Thymus (tissue), 11 donors: ENCODE data around the gene PHYKPL. TPM values are rescaled to one million over a fixed set of nuclear protein-coding genes. Genes with fewer than 3 reads are reported as not detected.
"Not testable (repeated sequence)": the region's sequence is repeated elsewhere in the genome, so short reads cannot be mapped to it uniquely, and the experiment has no call there.

ENCODE experiments used
- DNase-seq, 9 donors: peaks; one replicate each; pipeline ENCODE4 v3.0.0-alpha.2; 2013; ENCODE audit warnings: low spot score in 9 of 9, low read depth in 6 of 9, missing footprints in 1 of 9
- H3K27ac ChIP-seq, 2 donors: one replicate each; pipeline ENCODE4 v1.5.1; 2013; ENCODE audit warnings: control low read depth in 1 of 2, low read depth in 1 of 2, low read length in 1 of 2, mild to moderate bottlenecking in 1 of 2, moderate library complexity in 1 of 2
- H3K27me3 ChIP-seq, 2 donors: one replicate each; pipeline ENCODE4 v1.5.1; 2013; ENCODE audit warnings: low read length in 1 of 2; ENCODE audit not compliant: control insufficient read depth in 2 of 2, insufficient read depth in 1 of 2
- H3K36me3 ChIP-seq, 2 donors: one replicate each; pipeline ENCODE4 v1.5.1; 2013; ENCODE audit warnings: low read length in 1 of 2, mild to moderate bottlenecking in 1 of 2, moderate library complexity in 1 of 2; ENCODE audit not compliant: control insufficient read depth in 2 of 2, insufficient read depth in 2 of 2
- H3K4me1 ChIP-seq, 2 donors: one replicate each; pipeline ENCODE4 v1.5.1; 2013; ENCODE audit warnings: low read length in 2 of 2; ENCODE audit not compliant: control insufficient read depth in 2 of 2, insufficient read depth in 2 of 2
- H3K4me3 ChIP-seq, 2 donors: one replicate each; pipeline ENCODE4 v1.5.1; 2013; ENCODE audit warnings: low read length in 2 of 2, control low read depth in 1 of 2, mild to moderate bottlenecking in 1 of 2
- H3K9me3 ChIP-seq, 2 donors: one replicate each; pipeline ENCODE4 v1.5.1; 2013; ENCODE audit warnings: low read length in 1 of 2, mild to moderate bottlenecking in 1 of 2; ENCODE audit not compliant: control insufficient read depth in 2 of 2, insufficient read depth in 1 of 2
- WGBS: extraction: QIAGEN DNeasy Blood & Tissue Kit; methylation state at CpG from one replicate; pipeline ENCODE4 v1.1.7; 2013; 5-methylcytosine and 5-hydroxymethylcytosine counted together
- polyA plus RNA-seq: library from polyadenylated mRNA; stranded (reverse); fragments of 200-250 nt; gene quantifications from one replicate; pipeline ENCODE4 v1.2.3, GENCODE V29; 2013
- total RNA-seq: library from RNA; stranded (reverse); fragments of 120-200 nt; gene quantifications from one replicate; pipeline ENCODE4 v1.2.4, GENCODE V29; 2013
- donor health status: healthy.

Gene PHYKPL
- total and polyA plus RNA-seq, 2 donors: 33.5 to 116 TPM

DNA sequence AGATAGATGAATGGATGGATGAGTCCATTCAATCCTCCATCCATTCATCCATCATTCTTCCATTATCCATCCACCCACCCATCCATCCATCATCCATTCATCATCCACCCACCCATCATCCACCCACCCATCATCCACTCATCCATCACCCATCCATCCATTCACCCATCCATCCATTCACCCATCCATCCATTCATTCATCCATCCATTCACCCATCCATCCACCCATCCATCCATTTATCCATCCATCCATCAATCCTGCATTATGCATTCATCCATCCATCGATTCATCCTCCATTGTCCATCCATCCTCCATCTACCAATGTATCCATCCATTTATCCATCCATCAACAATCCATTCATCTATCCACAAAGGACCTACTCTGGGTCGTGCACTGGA, 12.8 kb upstream of the PHYKPL start:
- 98% methylated on average over 2 of the region's 2 CpGs for WGBS
- Histone ChIP-seq H3K4me1 (peaks cover 10 to 24% of the 10 kb centered on the region in 2 donors), H3K4me3 (no peak overlapping the region), H3K9me3 (no peaks in the 10 kb centered on the region), H3K27ac (no peak overlapping the region), H3K27me3 (no peaks in the 10 kb centered on the region), H3K36me3 (no peaks in the 10 kb centered on the region)
- no peak for DNase-seq

DNA sequence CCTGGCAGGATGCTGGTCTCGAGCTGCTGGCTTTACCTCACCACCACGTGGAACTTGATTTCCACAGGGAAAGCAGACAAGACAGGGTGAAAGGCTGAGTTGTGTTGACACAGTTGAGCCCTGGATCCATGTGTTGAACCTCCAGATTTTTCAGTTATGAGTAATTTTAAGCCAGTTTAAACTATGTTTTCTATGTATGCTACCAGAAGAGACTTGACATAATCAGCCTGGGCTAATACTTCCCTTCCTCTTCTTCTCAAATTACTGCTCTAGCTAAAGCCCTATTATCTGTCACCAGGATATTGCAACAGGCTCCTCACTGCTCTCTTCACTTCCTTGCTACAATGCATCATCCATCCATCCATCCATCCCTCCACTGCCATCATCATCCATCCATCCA, 12.0 kb upstream of the PHYKPL start:
- Histone ChIP-seq H3K27me3 (no peaks in the 10 kb centered on the region), H3K4me1 (peaks cover 14 to 28% of the 10 kb centered on the region in 2 donors), H3K36me3 (no peaks in the 10 kb centered on the region), H3K4me3 (no peak overlapping the region), H3K9me3 (no peaks in the 10 kb centered on the region), H3K27ac (no peak overlapping the region)
- 97% methylated on average over 2 of the region's 2 CpGs for WGBS
- no peak for DNase-seq

DNA sequence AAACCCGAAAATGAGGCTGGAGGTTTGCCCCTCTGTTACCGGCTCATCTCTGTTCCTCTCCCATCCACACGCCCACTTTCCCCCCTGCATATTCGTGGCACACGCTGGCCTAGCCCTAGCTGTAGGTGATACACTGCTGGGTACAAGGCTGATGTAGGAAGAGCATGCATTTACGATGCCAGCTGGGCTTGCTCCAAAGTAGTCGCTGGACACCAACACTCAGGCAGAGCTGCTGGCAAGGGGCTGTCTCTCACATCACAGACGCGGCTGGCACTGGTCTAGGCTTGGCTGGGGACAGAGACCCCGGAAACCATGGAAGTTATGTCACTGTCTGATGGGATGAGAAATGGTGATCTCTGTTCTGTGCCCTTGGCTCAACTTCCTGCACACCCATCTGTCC, 9.8 kb upstream of the PHYKPL start:
- Histone ChIP-seq H3K27ac (no peak overlapping the region), H3K4me3 (no peak overlapping the region), H3K36me3 (no peaks in the 10 kb centered on the region), H3K27me3 (no peaks in the 10 kb centered on the region), H3K4me1 (peaks cover 12 to 42% of the 10 kb centered on the region in 2 donors), H3K9me3 (no peaks in the 10 kb centered on the region)
- DNase-seq: no peak
- WGBS: 95% methylated on average over 10 of the region's 10 CpGs

DNA sequence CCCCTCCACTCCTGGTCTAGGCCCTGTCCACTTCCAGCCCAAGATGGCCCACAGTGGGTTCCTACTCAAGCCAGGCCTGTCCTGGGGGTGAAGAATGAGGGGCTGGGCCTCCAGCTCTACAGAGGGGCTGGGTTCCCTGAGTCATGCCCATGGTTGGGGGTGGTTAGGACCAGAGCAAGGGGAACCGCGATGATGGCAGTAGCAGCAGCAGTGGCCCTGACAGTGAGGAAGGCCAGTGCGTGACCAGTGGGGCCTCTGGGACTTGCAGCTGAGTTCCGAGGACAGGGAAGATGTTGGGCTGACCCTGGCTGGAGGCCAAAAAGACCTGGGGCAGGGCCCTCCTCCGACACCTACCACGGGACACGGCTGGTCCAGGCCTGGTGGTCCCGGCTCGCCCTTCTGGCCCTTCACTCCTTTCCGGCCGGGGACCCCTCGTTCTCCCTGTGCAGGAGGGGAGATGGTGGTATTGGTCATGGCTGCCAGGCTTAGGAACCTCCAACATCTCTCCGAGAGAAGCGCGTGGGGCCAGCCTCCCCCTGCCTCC, 9.2 kb upstream of the PHYKPL start:
- Histone ChIP-seq H3K4me3 (no peak overlapping the region), H3K27ac (peak overlapping the region in 1 of 2 donors; percentile 31), H3K9me3 (no peaks in the 10 kb centered on the region), H3K27me3 (no peaks in the 10 kb centered on the region), H3K36me3 (no peaks in the 10 kb centered on the region), H3K4me1 (peaks cover 12 to 47% of the 10 kb centered on the region in 2 donors)
- no peak for DNase-seq
- 76% methylated on average over 15 of the region's 15 CpGs for WGBS

DNA sequence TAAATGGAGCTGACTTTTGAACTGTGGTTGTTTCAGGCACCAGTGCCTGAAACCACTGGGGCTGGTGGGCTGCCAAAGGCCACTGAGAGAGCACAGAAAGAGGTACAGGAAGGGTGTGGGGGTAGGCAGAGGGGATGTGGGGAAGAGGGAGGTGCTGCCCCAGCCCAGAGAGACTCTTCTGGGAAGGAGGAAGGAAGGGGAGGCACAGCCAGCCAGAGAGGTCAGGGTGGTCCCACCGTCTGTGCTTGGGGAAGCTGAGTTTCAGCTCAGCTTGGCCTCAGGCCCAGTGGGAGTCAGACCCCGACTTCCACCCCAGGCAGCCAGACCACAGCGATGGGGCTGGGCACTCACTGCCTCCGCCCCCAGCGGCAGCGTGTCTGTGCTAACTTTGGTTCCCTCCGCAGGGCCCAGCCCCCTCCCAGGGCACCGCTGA, 8.6 kb upstream of the PHYKPL start:
- H3K4me3 ChIP-seq: peak overlapping the region in 1 of 2 donors; percentile 16
- H3K9me3 ChIP-seq: no peaks in the 10 kb centered on the region
- no peaks in the 10 kb centered on the region for H3K36me3 ChIP-seq
- no peaks in the 10 kb centered on the region for H3K27me3 ChIP-seq
- WGBS: 17% methylated on average over 8 of the region's 8 CpGs
- peak in 2 of 9 donors; percentile 20 to 38 for DNase-seq
- peak overlapping the region; percentile 31 to 66 for H3K27ac ChIP-seq
- H3K4me1 ChIP-seq: peaks cover 12 to 47% of the 10 kb centered on the region in 2 donors

DNA sequence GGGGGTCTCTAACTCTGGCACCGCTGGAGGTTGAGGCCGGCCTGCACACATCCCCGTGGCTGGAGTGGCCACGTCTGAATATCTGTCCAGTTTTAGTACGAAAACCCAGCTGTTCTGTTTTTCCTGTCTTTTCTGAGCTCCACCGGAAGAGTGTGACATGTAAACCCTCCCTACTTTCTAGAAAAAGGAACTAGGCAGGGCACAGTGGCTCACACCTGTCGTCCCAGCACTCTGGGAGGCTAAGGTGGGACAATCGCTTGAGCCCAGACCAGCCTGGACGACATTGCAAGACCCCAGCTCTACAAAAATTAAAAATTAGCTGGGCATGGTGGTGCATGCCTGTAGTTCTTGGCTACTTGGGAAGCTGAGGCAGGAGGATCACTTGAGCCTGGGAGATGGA, 8.2 kb upstream of the PHYKPL start:
- DNase-seq: peak in 2 of 9 donors; percentile 33 to 64
- Histone ChIP-seq H3K4me3 (peak overlapping the region; percentile 12 to 16), H3K27me3 (no peaks in the 10 kb centered on the region), H3K36me3 (no peaks in the 10 kb centered on the region), H3K4me1 (peaks cover 12 to 47% of the 10 kb centered on the region in 2 donors), H3K27ac (peak overlapping the region; percentile 66 to 76), H3K9me3 (no peaks in the 10 kb centered on the region)
- WGBS: 9% methylated on average over 9 of the region's 9 CpGs

DNA sequence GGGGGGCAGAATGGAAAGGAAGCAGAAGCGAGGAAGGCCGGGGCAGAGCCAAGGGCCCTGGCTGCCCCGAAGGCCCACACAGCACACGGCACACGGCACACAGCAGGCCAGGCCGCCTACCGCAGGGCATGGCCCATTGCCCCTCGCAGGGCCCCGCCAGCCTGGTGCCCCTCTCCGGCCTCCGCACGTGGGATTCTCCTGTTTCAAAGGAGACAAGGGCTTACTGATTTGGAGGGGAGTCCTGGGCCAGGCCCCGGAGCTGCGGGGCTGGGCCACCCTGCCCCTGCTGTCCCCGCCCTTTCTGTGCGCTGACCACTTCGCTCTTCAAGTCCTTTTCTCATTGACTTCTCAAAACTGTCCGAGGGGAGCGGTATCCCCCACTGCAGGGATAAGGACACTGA, 7.7 kb upstream of the PHYKPL start:
- 64% methylated on average over 19 of the region's 19 CpGs for WGBS
- no peak for DNase-seq
- no peaks in the 10 kb centered on the region for H3K9me3 ChIP-seq
- peak overlapping the region; percentile 66 to 76 for H3K27ac ChIP-seq
- peaks cover 12 to 47% of the 10 kb centered on the region in 2 donors for H3K4me1 ChIP-seq
- H3K36me3 ChIP-seq: no peaks in the 10 kb centered on the region
- peak overlapping the region; percentile 12 to 16 for H3K4me3 ChIP-seq
- H3K27me3 ChIP-seq: no peaks in the 10 kb centered on the region

DNA sequence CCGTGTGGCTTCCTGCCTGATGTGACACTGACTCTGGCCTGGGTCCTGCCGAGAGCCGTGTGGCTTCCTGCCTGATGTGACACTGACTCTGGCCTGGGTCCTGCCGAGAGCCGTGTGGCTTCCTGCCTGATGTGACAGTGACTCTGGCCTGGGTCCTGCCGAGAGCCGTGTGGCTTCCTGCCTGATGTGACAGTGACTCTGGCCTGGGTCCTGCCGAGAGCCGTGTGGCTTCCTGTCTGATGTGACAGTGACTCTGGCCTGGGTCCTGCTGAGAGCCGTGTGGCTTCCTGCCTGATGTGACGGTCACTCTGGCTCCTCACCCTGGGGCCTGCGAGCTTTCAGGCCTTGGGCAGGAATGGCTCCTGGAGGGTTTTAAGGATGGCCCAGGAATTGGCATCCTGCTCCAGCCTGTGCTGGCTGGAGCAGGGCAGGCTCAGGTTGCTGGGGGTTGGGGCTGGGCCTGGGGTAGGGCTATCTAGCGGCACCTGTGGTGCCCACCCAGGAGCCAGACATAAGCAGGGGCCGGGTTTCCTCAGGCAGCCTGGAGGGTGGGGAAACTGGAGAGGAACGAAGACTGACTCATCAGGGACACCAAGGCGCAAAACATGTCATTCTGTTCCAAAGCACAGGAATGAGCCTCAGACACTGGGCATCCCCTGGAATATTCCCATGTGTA, 7.2 kb upstream of the PHYKPL start:
- not testable (repeated sequence) for H3K27me3 ChIP-seq, H3K9me3 ChIP-seq, DNase-seq, H3K36me3 ChIP-seq, H3K4me3 ChIP-seq, H3K27ac ChIP-seq
- WGBS: 45% methylated on average over 15 of the region's 16 CpGs
- H3K4me1 ChIP-seq: peaks cover 14 to 49% of the 10 kb centered on the region in 2 donors

DNA sequence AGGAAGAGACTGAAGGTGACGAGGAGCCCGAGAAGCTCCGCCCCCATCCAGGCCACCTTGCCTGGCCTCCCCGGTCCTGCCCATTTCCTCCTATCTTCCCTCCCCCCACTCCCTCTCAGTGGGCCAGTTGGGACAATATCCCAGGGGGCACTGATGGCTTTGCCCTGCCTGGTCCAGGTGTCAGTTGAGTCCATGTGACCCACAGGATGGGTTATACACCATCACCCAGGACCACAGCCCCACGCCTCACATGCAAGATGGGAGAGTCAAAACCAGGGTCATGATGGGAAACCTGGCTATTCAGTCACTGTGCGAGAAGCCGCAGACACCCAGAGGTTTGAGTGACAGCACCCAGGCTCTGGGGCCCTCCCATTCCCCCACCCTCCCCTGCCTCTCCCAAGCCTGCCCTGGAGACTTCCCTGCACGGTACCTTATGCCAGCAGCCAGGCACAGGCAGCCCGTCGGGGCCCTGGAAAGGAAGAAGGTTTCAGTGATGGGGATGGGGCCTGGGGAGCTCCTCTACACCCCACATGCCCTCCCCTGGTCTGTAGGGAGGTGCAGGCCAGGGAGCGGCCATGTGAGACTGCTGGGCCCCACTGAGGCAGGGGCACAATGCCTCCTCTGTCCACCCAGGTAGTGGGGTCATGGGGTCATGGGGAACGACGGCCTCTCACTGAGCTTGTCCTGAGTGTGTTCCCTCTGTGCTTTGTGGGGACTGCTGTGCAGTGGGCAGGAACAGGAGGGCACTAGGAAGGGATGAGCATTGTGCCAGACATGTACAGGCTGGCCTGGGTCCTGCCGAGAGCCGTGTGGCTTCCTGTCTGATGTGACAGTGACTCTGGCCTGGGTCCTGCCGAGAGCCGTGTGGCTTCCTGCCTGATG, 6.3 kb upstream of the PHYKPL start:
- Histone ChIP-seq H3K27me3 (no peaks in the 10 kb centered on the region), H3K4me1 (peaks cover 16 to 54% of the 10 kb centered on the region in 2 donors), H3K9me3 (peaks cover 0 to 4% of the 10 kb centered on the region in 2 donors), H3K36me3 (no peaks in the 10 kb centered on the region), H3K27ac (peak overlapping the region; percentile 17 to 58), H3K4me3 (no peak overlapping the region)
- WGBS: 52% methylated on average over 17 of the region's 17 CpGs
- DNase-seq: no peak
